Stimulated activated memory B cell treated with anti-CD40 and anti-IgM and Interleukin-4, amounts not matched to agents 10 μg/mL and 1 μg/mL and 100 μg/mL, for 72 hours (primary cell): ENCODE results near the gene GCG.

Experiments used
- ATAC-seq: fragments of 150-1000 bp; cut with Tn5 transposase; 2 replicates; pipeline ENCODE4 v1.10.0; 2021
- H3K27ac Mint-ChIP-seq: one replicate; pipeline ENCODE4 v1.8.0; 2022; ENCODE audit warnings: mild to moderate bottlenecking, mixed read lengths
- H3K27me3 Mint-ChIP-seq: one replicate; pipeline ENCODE4 v1.8.0; 2022; ENCODE audit warnings: mixed read lengths
- H3K36me3 Mint-ChIP-seq: one replicate; pipeline ENCODE4 v1.8.0; 2022; ENCODE audit warnings: mixed read lengths
- H3K4me1 Mint-ChIP-seq: one replicate; pipeline ENCODE4 v1.8.0; 2022; ENCODE audit warnings: mixed read lengths
- H3K4me3 Mint-ChIP-seq: one replicate; pipeline ENCODE4 v1.8.0; 2022; ENCODE audit warnings: mild to moderate bottlenecking, moderate library complexity, mixed read lengths
- H3K9me3 Mint-ChIP-seq: one replicate; pipeline ENCODE4 v1.8.0; 2022; ENCODE audit warnings: mixed read lengths

Gene GCG

GRCh38 chr2:162123806-162124758, 28.0 kb downstream of the GCG start:
- H3K9me3 Mint-ChIP-seq = no peaks in the 10 kb centered on the region
- H3K27me3 Mint-ChIP-seq = no peaks in the 10 kb centered on the region
- no peak for ATAC-seq
- no peaks in the 10 kb centered on the region for H3K36me3 Mint-ChIP-seq
- H3K27ac Mint-ChIP-seq = no peak overlapping the region
- no peak overlapping the region for H3K4me3 Mint-ChIP-seq
- peaks cover 21% of the 10 kb centered on the region for H3K4me1 Mint-ChIP-seq

- no peak overlapping the region for H3K27ac Mint-ChIP-seq
- no peak overlapping the region for H3K4me3 Mint-ChIP-seq
- no peaks in the 10 kb centered on the region for H3K9me3 Mint-ChIP-seq
- H3K4me1 Mint-ChIP-seq = peaks cover 5% of the 10 kb centered on the region
- H3K36me3 Mint-ChIP-seq = no peaks in the 10 kb centered on the region
- H3K27me3 Mint-ChIP-seq = no peaks in the 10 kb centered on the region
- no peak for ATAC-seq
Measured at GRCh38 chr2:162118166-162119031, 33.6 kb downstream of the GCG start.

GRCh38 chr2:162116352-162116751, 35.7 kb downstream of the GCG start:
- H3K4me1 Mint-ChIP-seq = peaks cover 5% of the 10 kb centered on the region
- H3K36me3 Mint-ChIP-seq = no peaks in the 10 kb centered on the region
- no peaks in the 10 kb centered on the region for H3K27me3 Mint-ChIP-seq
- no peak for ATAC-seq
- H3K4me3 Mint-ChIP-seq = no peak overlapping the region
- H3K27ac Mint-ChIP-seq = no peak overlapping the region
- no peaks in the 10 kb centered on the region for H3K9me3 Mint-ChIP-seq

- H3K4me1 Mint-ChIP-seq = peaks cover 5% of the 10 kb centered on the region
- no peak overlapping the region for H3K27ac Mint-ChIP-seq
- no peak for ATAC-seq
- no peaks in the 10 kb centered on the region for H3K36me3 Mint-ChIP-seq
- no peaks in the 10 kb centered on the region for H3K27me3 Mint-ChIP-seq
- H3K4me3 Mint-ChIP-seq = no peak overlapping the region
- no peaks in the 10 kb centered on the region for H3K9me3 Mint-ChIP-seq
Measured at GRCh38 chr2:162115076-162115475, 37.0 kb downstream of the GCG start.

- no peak for ATAC-seq
- Mint-ChIP-seq H3K27me3 (no peaks in the 10 kb centered on the region), H3K4me3 (no peak overlapping the region), H3K9me3 (no peaks in the 10 kb centered on the region), H3K27ac (no peak overlapping the region), H3K4me1 (peaks cover 5% of the 10 kb centered on the region), H3K36me3 (no peaks in the 10 kb centered on the region)
Measured at GRCh38 chr2:162114271-162114670, 37.8 kb downstream of the GCG start.

GRCh38 chr2:162113776-162114168, 38.3 kb downstream of the GCG start:
- Mint-ChIP-seq H3K4me1 (peaks cover 5% of the 10 kb centered on the region), H3K4me3 (no peak overlapping the region), H3K36me3 (no peaks in the 10 kb centered on the region), H3K27ac (no peak overlapping the region), H3K27me3 (no peaks in the 10 kb centered on the region), H3K9me3 (no peaks in the 10 kb centered on the region)
- no peak for ATAC-seq

GRCh38 chr2:162113088-162113775, 38.8 kb downstream of the GCG start:
- peaks cover 3% of the 10 kb centered on the region for H3K4me1 Mint-ChIP-seq
- no peak for ATAC-seq
- no peaks in the 10 kb centered on the region for H3K27me3 Mint-ChIP-seq
- H3K27ac Mint-ChIP-seq = no peak overlapping the region
- no peaks in the 10 kb centered on the region for H3K36me3 Mint-ChIP-seq
- H3K4me3 Mint-ChIP-seq = no peak overlapping the region
- H3K9me3 Mint-ChIP-seq = no peaks in the 10 kb centered on the region

- no peaks in the 10 kb centered on the region for H3K27me3 Mint-ChIP-seq
- ATAC-seq = no peak
- peaks cover 7% of the 10 kb centered on the region for H3K4me1 Mint-ChIP-seq
- H3K9me3 Mint-ChIP-seq = no peaks in the 10 kb centered on the region
- no peak overlapping the region for H3K27ac Mint-ChIP-seq
- H3K36me3 Mint-ChIP-seq = no peaks in the 10 kb centered on the region
- no peak overlapping the region for H3K4me3 Mint-ChIP-seq
Measured at GRCh38 chr2:162111958-162112850, 39.8 kb downstream of the GCG start.

GRCh38 chr2:162107361-162107901, 44.6 kb downstream of the GCG start:
- ATAC-seq = no peak
- H3K4me3 Mint-ChIP-seq = no peak overlapping the region
- H3K27me3 Mint-ChIP-seq = peaks cover 6% of the 10 kb centered on the region
- peak overlapping the region; percentile 18 for H3K27ac Mint-ChIP-seq
- peaks cover 7% of the 10 kb centered on the region for H3K4me1 Mint-ChIP-seq
- no peaks in the 10 kb centered on the region for H3K9me3 Mint-ChIP-seq
- no peaks in the 10 kb centered on the region for H3K36me3 Mint-ChIP-seq

- H3K36me3 Mint-ChIP-seq = no peaks in the 10 kb centered on the region
- peaks cover 13% of the 10 kb centered on the region for H3K27me3 Mint-ChIP-seq
- no peak overlapping the region for H3K4me3 Mint-ChIP-seq
- H3K4me1 Mint-ChIP-seq = peaks cover 7% of the 10 kb centered on the region
- H3K9me3 Mint-ChIP-seq = no peaks in the 10 kb centered on the region
- ATAC-seq = no peak
- H3K27ac Mint-ChIP-seq = no peak overlapping the region
Measured at GRCh38 chr2:162106746-162107145, 45.3 kb downstream of the GCG start.

- no peaks in the 10 kb centered on the region for H3K9me3 Mint-ChIP-seq
- H3K4me1 Mint-ChIP-seq = peaks cover 7% of the 10 kb centered on the region
- H3K36me3 Mint-ChIP-seq = no peaks in the 10 kb centered on the region
- H3K27me3 Mint-ChIP-seq = peaks cover 14% of the 10 kb centered on the region
- no peak overlapping the region for H3K4me3 Mint-ChIP-seq
- no peak for ATAC-seq
- H3K27ac Mint-ChIP-seq = no peak overlapping the region
Measured at GRCh38 chr2:162106146-162106551, 45.9 kb downstream of the GCG start.

GRCh38 chr2:162103443-162104009, 48.5 kb downstream of the GCG start:
- Mint-ChIP-seq H3K36me3 (no peaks in the 10 kb centered on the region), H3K4me1 (peaks cover 7% of the 10 kb centered on the region)

GRCh38 chr2:162100579-162100978, 51.5 kb downstream of the GCG start:
- no peak overlapping the region for H3K4me3 Mint-ChIP-seq
- H3K9me3 Mint-ChIP-seq = no peaks in the 10 kb centered on the region
- peaks cover 28% of the 10 kb centered on the region for H3K27me3 Mint-ChIP-seq
- no peak overlapping the region for H3K27ac Mint-ChIP-seq
- H3K36me3 Mint-ChIP-seq = no peaks in the 10 kb centered on the region
- no peaks in the 10 kb centered on the region for H3K4me1 Mint-ChIP-seq
- ATAC-seq = no peak

More at GRCh38 chr2:162103443-162104009, 48.5 kb downstream of the GCG start:
- no peak overlapping the region for H3K27ac Mint-ChIP-seq
- ATAC-seq = no peak
- H3K4me3 Mint-ChIP-seq = no peak overlapping the region
- no peaks in the 10 kb centered on the region for H3K9me3 Mint-ChIP-seq
- peaks cover 14% of the 10 kb centered on the region for H3K27me3 Mint-ChIP-seq

- ATAC-seq = no peak
- H3K9me3 Mint-ChIP-seq = no peaks in the 10 kb centered on the region
- no peak overlapping the region for H3K4me3 Mint-ChIP-seq
- H3K36me3 Mint-ChIP-seq = no peaks in the 10 kb centered on the region
- no peaks in the 10 kb centered on the region for H3K4me1 Mint-ChIP-seq
- peaks cover 28% of the 10 kb centered on the region for H3K27me3 Mint-ChIP-seq
- H3K27ac Mint-ChIP-seq = no peak overlapping the region
Measured at GRCh38 chr2:162099836-162100235, 52.2 kb downstream of the GCG start.
